Neural cell (in vitro differentiated cells): ENCODE data around the gene DENND2A. TPM values are rescaled to one million over a fixed set of nuclear protein-coding genes. Genes with fewer than 3 reads are reported as not detected.

Experiments
- H2AFZ ChIP-seq: fragments of 200-600, 300-800 bp; sonication (generic), shearing (Covaris generic); 2 replicates; pipeline ENCODE4 v1.6.0; 2014; ENCODE audit warnings: low read depth, mild to moderate bottlenecking, antibody characterized with exemption, low read length, moderate library complexity
- H3F3A ChIP-seq: fragments of 200-600 bp; shearing (Covaris generic); 2 replicates; pipeline ENCODE4 v1.6.1; 2016; ENCODE audit warnings: mild to moderate bottlenecking, moderate library complexity, mixed read lengths, antibody characterized with exemption, low read length; ENCODE audit not compliant: insufficient read depth, poor library complexity, severe bottlenecking
- H3K27ac ChIP-seq: fragments of 200-600, 300-800 bp; sonication (generic), shearing (Covaris generic); 2 replicates; pipeline ENCODE4 v1.5.1; 2014; ENCODE audit warnings: mild to moderate bottlenecking, low read length, moderate library complexity
- H3K27me3 ChIP-seq: fragments of 300-800, 200-600 bp; sonication (generic), shearing (Covaris generic); 2 replicates; pipeline ENCODE4 v1.6.0; 2014; ENCODE audit warnings: mild to moderate bottlenecking, low read depth, low read length, moderate library complexity; ENCODE audit not compliant: insufficient read depth
- H3K36me3 ChIP-seq: fragments of 300-800, 200-600 bp; sonication (generic), shearing (Covaris generic); 2 replicates; pipeline ENCODE4 v1.5.1; 2014; ENCODE audit warnings: mild to moderate bottlenecking, antibody characterized with exemption, low read length, moderate library complexity; ENCODE audit not compliant: insufficient read depth
- H3K4me2 ChIP-seq: fragments of 300-800, 200-600 bp; sonication (generic), shearing (Covaris generic); 2 replicates; pipeline ENCODE4 v1.6.0; 2014; ENCODE audit warnings: mild to moderate bottlenecking, low read length
- H3K4me3 ChIP-seq: fragments of 300-800, 200-600 bp; sonication (generic), shearing (Covaris generic); 2 replicates; pipeline ENCODE4 v1.5.1; 2014; ENCODE audit warnings: mild to moderate bottlenecking, low read length, moderate library complexity
- H3K79me2 ChIP-seq: fragments of 200-600 bp; shearing (Covaris generic); replicated peaks from 2 replicates; pipeline ENCODE4 v1.6.0; 2014; ENCODE audit warnings: mild to moderate bottlenecking, low read length, moderate library complexity; ENCODE audit not compliant: insufficient read depth
- H3K9ac ChIP-seq: fragments of 300-800, 200-600 bp; sonication (generic), shearing (Covaris generic); 2 replicates; pipeline ENCODE4 v1.6.1; 2016; ENCODE audit warnings: mild to moderate bottlenecking, low read length, mixed read lengths
- H3K9me2 ChIP-seq: fragments of 200-600 bp; shearing (Covaris generic); 2 replicates; pipeline ENCODE4 v1.6.1; 2016; ENCODE audit warnings: mild to moderate bottlenecking, low read length, mixed read lengths; ENCODE audit not compliant: insufficient read depth
- H3K9me3 ChIP-seq: fragments of 200-600, 300-800 bp; sonication (generic), shearing (Covaris generic); 2 replicates; pipeline ENCODE4 v1.6.1; 2016; ENCODE audit warnings: mild to moderate bottlenecking, mixed run types, low read length, moderate library complexity, mixed read lengths
- H4K20me1 ChIP-seq: fragments of 200-600 bp; shearing (Covaris generic); 2 replicates; pipeline ENCODE4 v1.6.1; 2016; ENCODE audit warnings: mild to moderate bottlenecking, mixed run types; ENCODE audit not compliant: insufficient read depth
- EP300 ChIP-seq: fragments of 450-650 bp; conservative IDR thresholded peaks from 2 replicates; pipeline ENCODE4 v1.6.1; 2014; ENCODE audit warnings: antibody characterized with exemption, mild to moderate bottlenecking, moderate library complexity; ENCODE audit not compliant: poor library complexity, severe bottlenecking
- EZH2 ChIP-seq: fragments of 200-600, 300-800 bp; shearing (Covaris generic), sonication (generic); IDR thresholded peaks from 2 replicates; pipeline ENCODE4 v1.6.1; 2014; ENCODE audit warnings: antibody characterized with exemption, low read length, borderline replicate concordance, mild to moderate bottlenecking; ENCODE audit not compliant: insufficient read depth, poor library complexity, severe bottlenecking
- POLR2AphosphoS5 ChIP-seq: IDR thresholded peaks from 2 replicates; pipeline ENCODE4 v1.6.1; 2012
- RAD21 ChIP-seq: fragments of 450-650 bp; conservative IDR thresholded peaks from 2 replicates; pipeline ENCODE4 v1.6.1; 2014; ENCODE audit warnings: antibody characterized with exemption, mild to moderate bottlenecking, moderate library complexity
- TAF1 ChIP-seq: IDR thresholded peaks from 2 replicates; pipeline ENCODE4 v1.6.1; 2012; ENCODE audit warnings: low read depth
- polyA plus RNA-seq: library from polyadenylated mRNA; depleted of rRNA; stranded (reverse); fragments of >200 nt; gene quantifications from 2 replicates; pipeline ENCODE4 v1.2.3, GENCODE V29; 2014
- TF ChIP-seq, protein P1 (sequence below): fragments of 450-650 bp; IDR thresholded peaks from 2 replicates; pipeline ENCODE4 v1.5.1; 2014; ENCODE audit warnings: antibody characterized with exemption, mild to moderate bottlenecking, moderate library complexity; ENCODE audit not compliant: poor library complexity, severe bottlenecking
- TF ChIP-seq, protein P2 (sequence below): IDR thresholded peaks from 2 replicates; pipeline ENCODE4 v1.6.1; 2012; ENCODE audit warnings: borderline replicate concordance

DENND2A gene
- polyA plus RNA-seq, 1 donor from 2014 or later = 21.7 TPM

DNA sequence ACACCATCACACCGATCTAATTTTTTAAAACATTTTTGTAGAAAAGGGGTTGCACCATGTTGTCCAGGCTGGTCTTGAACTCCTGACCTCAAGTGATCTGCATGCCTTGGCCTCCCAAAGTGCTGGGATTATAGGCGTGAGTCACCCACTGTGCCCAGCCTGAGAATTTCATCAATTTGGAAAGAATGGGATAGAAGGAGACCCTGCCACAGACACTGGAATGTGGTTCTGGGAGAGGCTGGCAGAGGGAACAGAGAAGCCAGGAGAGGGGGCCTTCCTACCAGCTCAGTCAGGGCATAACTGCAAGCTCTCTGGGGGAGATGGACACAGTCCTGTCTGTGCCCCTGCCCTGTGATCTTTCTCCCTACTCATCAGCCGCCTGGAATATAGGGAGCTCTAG, 119.2 kb downstream of the DENND2A start:
- H4K20me1 ChIP-seq = no peaks in the 10 kb centered on the region
- no peak overlapping the region for H3K27ac ChIP-seq
- no peaks in the 10 kb centered on the region for H3K9me3 ChIP-seq
- H3K79me2 ChIP-seq = no peaks in the 10 kb centered on the region
- no peaks in the 10 kb centered on the region for H3F3A ChIP-seq
- no peaks in the 10 kb centered on the region for H3K36me3 ChIP-seq
- no peak overlapping the region for H3K9ac ChIP-seq
- TF ChIP-seq POLR2AphosphoS5 = no peak
- TF ChIP-seq, protein P1, sequence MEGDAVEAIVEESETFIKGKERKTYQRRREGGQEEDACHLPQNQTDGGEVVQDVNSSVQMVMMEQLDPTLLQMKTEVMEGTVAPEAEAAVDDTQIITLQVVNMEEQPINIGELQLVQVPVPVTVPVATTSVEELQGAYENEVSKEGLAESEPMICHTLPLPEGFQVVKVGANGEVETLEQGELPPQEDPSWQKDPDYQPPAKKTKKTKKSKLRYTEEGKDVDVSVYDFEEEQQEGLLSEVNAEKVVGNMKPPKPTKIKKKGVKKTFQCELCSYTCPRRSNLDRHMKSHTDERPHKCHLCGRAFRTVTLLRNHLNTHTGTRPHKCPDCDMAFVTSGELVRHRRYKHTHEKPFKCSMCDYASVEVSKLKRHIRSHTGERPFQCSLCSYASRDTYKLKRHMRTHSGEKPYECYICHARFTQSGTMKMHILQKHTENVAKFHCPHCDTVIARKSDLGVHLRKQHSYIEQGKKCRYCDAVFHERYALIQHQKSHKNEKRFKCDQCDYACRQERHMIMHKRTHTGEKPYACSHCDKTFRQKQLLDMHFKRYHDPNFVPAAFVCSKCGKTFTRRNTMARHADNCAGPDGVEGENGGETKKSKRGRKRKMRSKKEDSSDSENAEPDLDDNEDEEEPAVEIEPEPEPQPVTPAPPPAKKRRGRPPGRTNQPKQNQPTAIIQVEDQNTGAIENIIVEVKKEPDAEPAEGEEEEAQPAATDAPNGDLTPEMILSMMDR = no peak
- TF ChIP-seq, protein P2, sequence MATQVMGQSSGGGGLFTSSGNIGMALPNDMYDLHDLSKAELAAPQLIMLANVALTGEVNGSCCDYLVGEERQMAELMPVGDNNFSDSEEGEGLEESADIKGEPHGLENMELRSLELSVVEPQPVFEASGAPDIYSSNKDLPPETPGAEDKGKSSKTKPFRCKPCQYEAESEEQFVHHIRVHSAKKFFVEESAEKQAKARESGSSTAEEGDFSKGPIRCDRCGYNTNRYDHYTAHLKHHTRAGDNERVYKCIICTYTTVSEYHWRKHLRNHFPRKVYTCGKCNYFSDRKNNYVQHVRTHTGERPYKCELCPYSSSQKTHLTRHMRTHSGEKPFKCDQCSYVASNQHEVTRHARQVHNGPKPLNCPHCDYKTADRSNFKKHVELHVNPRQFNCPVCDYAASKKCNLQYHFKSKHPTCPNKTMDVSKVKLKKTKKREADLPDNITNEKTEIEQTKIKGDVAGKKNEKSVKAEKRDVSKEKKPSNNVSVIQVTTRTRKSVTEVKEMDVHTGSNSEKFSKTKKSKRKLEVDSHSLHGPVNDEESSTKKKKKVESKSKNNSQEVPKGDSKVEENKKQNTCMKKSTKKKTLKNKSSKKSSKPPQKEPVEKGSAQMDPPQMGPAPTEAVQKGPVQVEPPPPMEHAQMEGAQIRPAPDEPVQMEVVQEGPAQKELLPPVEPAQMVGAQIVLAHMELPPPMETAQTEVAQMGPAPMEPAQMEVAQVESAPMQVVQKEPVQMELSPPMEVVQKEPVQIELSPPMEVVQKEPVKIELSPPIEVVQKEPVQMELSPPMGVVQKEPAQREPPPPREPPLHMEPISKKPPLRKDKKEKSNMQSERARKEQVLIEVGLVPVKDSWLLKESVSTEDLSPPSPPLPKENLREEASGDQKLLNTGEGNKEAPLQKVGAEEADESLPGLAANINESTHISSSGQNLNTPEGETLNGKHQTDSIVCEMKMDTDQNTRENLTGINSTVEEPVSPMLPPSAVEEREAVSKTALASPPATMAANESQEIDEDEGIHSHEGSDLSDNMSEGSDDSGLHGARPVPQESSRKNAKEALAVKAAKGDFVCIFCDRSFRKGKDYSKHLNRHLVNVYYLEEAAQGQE = no peak
- TF ChIP-seq TAF1 = no peak
- TF ChIP-seq EP300 = no peak
- TF ChIP-seq EZH2 = no peak
- H3K27me3 ChIP-seq = no peaks in the 10 kb centered on the region
- H3K4me2 ChIP-seq = no peak overlapping the region
- H2AFZ ChIP-seq = no peak overlapping the region
- no peaks in the 10 kb centered on the region for H3K9me2 ChIP-seq
- H3K4me3 ChIP-seq = no peak overlapping the region

DNA sequence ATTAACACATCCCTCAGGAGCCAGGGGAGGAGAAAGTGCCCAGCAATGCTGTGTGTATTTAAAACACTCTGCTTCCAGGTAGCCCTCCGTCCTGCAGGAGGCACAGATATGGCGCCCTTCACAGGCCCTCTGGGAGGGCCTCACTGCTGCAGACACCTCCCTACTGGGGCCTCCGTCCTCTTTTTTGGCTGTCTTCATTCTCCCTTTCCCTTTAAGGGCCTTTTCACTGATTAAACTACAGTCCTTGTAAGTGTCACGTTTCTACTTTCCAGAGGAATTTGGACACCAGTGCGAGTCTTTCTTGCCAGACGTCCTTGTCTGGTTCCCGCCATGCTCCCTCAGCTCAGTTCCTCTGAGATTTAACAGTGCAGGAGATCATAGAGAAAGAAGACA, 121.6 kb downstream of the DENND2A start:
- Histone ChIP-seq H4K20me1 (no peaks in the 10 kb centered on the region), H3K9ac (no peak overlapping the region), H3F3A (no peaks in the 10 kb centered on the region), H3K27ac (no peak overlapping the region), H3K36me3 (no peaks in the 10 kb centered on the region), H3K4me2 (no peak overlapping the region), H3K79me2 (no peaks in the 10 kb centered on the region), H3K9me3 (no peaks in the 10 kb centered on the region), H3K27me3 (no peaks in the 10 kb centered on the region), H3K4me3 (no peak overlapping the region), H3K9me2 (no peaks in the 10 kb centered on the region), H2AFZ (no peak overlapping the region)
- TF ChIP-seq, protein P1 = no peak
- TF ChIP-seq RAD21 (no peak), EP300 (no peak), TAF1 (no peak), POLR2AphosphoS5 (no peak), EZH2 (no peak)
